ENCODE measurements around the gene ACADSB.
A peak's percentile ranks its signal among the peaks of the same experiment; 100 is the strongest.

The ACADSB gene

DNA sequence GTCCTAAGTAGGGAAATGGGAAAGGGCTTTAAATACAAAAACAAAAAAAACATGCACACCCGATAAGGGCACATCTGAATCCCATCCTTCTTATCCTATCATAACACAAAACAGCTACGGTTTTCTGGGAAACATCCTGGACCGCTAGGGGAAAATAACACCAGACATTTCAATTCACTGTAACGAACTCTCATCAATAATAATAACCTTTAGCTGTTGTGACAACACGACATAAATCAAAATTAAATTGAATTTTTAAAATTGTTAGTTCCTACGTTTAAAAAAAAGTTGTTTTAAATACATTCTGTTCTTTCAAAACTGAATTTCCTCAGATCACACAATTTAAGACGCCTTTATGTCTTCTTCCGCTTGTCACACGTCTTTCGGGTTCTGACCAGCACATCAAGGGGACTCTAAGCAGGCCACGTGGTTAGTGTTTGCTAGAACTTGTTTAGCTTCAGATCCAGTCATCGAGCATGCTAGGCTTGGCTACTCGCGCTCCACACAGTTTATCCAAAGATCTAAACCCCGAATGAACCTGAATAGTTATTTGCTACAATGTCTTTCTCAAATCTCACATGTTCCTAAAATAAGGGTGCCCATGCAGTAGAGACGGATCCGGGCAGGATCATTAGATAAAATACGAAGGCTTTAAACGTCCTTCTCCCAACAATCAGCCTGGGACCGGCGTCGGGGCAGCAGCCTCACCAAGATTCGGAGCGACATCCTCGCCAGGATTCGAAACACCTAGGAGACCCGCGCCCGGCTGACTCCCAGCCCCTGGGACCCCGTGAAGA, 1.1 kb upstream of the ACADSB start:
- DNase-seq: peak; percentile 1

DNA sequence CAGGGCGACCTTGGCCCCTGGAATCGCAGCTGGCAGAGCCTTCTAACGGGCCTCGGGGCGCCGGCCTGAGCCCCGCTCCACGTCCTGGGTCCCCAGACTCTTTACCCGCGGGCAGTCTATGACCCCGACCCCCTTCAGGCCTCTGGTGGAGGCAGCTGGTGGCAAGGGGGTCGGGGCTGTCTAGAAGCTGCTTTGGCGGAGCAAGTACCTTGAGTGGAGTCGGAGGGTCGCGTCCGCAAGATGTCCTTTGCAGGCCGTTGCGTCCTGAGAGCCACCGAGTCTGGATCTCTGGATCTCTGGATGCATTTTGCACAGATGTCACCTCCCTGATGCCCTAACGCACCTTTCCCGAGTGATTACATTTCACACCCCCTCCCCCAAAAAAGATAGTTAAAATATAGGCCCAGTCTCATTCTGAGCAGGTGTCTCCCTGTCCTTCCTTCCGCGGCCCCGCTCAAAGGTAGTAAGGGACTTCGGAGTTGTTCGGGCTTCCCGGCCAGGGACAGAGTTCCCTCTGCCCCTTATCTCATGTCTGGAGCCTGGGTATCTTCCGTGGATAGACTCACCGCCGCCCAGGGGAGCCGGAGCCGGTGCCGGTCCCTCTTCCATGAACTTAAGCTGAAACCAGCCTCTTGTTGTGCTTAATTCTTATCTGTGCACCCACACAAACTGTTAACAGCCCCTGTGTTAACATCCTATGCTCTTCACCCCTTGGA, 457 bp downstream of the ACADSB start:
- DNase-seq: no peak

DNA sequence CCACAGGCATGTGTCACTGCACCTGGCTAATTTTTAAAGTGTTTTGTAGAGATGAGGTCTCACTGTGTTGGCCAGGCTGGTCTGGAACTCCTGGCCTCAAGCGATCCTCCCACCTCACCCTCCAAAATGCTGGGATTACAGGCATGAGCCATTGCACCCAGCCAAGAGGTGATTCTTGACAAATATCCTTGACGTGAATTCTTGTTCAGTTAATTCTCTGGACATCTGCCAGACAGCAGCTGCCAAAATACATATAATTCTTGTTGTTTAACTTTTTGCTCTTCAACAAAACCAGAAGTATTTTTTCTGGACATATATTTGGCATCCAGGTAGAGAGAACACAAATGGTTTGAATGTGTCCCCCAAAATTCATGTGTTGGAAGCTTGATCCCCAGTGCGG, 3.2 kb downstream of the ACADSB start:
- no peak for DNase-seq

DNA sequence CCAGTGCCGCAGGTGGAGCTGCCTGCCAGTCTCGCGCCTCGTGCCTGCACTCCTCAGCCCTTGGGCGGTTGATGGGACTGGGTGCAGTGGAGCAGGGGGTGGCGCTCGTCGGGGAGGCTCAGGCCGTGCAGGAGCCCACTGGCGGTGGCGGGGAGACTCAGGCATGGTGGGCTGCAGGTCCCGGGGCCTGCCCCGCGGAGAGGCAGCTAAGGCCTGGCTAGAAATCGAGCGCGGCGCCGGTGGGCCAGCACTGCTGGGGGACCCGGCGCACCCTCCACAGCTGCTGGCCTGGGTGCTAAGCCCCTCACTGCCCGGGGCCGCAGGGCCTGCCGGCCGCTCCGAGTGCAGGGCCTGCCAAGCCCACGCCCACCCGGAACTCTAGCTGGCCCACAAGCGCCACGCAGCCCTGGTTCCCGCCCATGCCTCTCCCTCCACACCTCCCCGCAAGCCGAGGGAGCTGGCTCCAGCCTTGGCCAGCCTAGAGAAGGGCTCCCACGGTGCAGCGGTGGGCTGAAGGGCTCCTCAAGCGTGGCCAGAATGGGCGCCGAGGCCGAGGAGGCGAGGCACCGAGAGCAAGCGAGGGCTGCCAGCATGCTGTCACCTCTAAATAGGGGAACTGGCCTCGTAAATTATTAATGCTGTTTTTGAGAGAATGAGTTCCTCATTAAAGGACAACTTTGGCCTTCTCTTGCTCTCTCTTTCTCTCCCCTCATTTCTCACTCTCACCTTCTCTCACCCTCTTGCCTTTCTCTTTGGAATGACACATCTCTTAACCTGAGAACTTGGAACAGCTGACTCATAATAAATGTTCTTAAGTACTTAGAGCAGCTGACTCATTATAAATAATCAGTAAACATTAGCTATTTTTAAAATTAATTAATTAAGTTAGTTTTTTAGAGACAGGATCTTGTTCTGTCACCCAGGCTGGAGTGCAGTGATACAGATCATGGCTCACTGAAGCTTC, 4.9 kb downstream of the ACADSB start:
- no peak for DNase-seq

DNA sequence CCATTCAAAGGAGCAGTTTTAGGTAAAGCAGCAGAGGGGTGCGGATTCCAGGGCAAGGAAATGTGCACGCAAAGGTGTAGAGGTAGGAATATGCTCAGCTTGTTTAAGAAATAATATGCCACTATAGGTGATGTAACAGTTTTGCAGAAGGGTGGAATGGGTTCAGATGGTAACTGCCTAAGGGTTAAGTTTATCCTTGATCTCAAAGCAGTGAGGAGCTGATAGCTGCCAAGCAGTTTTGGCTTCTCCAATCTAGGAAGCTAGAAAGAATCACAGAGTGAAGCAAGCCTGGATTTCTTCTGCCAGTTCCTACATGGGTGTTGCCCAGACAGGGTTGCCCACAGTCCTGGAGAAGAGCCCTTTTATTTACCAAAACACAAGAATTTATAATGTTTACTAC, 6.0 kb downstream of the ACADSB start:
- no peak for DNase-seq

DNA sequence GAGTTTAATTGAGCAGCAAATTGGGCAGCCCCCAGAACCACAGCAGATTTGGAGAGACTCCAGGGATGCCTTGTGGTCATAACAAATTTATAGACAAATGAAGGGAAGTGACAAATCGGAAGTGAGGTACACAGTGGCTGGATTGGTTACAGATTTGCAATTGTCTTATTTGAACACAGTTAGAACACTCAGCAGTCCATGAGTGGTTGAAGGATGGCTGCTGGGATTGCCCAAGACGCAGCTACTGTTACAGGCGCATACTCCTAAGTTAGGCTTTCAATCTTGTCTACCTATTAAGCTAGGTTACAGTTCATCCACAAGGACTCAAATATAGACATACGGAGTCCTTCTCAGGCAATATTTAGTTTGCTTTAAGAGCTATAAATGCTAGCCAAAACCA, 7.4 kb downstream of the ACADSB start:
- DNase-seq: no peak

DNA sequence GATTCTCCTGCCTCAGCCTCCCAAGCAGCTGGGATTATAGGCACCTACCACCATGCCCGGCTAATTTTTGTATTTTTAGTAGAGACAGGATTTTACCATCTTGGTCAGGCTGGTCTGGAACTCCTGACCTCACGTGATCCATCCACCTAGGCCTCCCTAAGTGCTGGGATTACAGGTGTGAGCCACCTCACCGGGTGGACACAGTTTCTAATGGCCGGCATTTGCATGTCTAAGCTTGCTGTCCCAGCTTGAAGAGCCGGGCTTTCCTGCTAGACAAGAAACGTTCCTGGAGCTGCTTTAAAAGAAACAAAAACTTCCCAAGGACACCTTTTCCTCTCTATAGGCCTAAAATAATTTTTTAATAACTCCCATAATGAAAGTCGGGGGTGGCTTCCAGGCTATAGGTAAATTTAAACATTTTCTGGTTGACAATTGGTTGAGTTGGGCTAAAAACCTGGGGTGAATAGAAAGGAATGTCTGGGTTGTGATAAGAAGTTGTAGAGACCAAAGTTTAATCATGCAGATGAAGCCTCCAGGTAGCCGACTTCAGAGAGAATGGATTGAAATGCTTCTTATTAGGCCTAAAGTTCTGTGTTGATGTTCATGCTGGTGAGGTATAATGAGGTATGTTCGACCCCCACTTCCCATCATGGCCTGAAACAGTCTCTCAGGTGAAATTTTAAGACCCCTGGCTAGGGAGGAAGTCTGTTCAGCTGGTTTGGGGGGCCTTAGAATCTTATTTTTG, 8.8 kb downstream of the ACADSB start:
- no peak for DNase-seq

DNA sequence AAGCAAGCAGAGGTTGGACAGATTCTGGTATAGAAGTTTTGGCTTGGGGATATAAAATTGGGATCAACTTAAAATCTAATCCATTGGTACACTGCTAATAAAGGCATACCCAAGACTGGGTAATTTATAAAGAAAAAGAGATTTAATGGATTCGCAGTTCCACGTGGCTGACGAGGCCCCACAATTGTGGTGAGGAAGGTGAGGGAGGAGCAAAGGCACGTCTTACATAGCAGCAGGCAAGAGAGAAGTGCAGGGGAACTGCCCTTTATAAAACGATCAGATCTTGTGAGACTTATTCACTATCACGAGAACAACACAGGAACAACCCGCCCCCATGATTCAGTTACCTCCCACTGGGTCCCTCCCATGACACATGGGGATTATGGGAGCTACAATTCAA, 9.7 kb downstream of the ACADSB start:
- no peak for DNase-seq

DNA sequence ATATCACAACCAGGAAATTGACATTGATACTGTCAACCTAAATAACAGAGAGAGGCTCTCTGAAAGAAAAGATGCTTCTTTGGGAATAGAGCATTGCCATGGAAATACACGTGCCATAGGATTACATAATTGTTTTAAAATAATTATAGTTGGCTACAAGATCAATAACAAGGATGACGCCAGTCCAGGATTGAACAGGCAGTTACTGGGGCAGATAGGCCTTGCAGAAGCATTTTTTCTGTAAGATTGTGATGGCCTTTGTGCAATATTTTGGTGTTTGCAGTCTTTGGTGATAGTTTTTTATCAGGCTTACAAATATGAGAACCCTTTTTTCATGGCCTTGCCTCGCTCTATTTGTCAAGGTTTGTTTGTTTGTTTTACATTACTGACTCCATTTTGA, 10.5 kb downstream of the ACADSB start:
- no peak for DNase-seq

DNA sequence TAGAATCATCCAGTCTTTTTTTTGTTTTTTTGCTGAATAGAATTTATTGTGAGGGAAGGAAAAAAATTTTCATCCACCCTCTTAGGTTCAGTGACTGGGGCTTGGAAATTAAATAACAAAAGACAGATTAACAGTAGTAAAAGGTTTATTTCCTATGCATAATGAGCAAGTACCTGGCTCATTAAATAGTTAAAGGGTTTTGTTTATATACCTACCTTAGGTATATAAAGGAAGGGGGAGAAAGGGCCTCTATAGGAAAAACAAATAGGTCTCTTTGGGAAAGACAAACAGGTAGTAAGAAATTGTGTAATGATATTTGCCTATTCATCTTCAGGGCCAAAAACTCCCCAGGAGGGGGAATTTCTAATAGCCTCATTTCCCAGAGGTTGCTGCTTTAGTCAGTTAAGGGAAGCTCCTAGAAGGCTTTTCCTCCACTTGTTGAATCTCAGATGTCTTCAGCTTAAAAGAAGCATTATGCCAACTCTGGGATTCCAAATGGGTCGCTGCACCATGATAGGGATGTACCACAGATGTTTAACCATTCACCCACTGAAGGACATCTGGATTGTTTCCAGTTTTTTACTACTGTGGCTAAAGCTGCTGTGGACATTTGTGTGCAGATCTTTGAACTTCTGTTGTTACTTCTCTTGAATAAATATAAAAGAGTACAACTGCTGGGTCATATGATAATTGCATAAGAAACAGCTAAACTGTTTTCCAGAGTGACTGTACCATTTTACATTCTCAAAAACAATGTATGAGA, 11.3 kb downstream of the ACADSB start:
- no peak for DNase-seq

DNA sequence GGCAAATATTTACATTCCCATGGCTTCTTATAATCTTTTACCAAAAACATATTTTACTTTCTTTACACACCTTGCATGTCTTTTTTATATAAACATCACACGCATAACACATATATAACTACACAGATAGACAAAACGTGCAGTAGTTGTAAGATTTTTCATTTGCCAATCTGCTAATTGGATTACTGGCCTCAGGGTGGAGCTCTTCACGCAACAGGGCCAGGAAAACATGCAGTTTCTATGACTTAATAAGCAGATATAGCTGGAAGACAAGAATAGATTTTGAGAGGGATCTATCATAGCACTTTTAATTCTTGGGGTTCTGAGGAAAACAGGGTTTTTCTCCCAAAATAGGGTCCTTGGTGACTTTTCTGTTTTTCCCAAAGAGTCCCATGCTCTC, 12.7 kb downstream of the ACADSB start:
- no peak for DNase-seq

DNA sequence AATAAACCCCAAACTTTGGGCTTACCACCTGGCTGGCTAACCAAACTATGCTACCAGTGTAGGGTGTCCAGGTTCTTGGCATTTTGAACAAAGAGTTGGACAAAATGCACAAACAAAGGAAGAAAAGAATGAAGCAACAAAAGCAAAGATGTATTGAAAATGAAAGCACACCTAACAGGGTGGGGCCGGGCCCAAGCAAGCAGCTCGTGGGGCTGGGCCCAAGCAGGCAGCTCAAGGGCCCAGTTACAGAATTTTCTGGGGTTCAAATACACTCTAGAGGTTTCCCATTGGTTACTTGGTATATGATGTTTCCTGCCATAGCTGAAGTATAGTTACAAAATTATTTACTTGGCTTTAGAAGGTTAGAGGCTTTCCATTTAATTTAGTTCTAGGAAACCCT, 15.7 kb downstream of the ACADSB start:
- DNase-seq: no peak

DNA sequence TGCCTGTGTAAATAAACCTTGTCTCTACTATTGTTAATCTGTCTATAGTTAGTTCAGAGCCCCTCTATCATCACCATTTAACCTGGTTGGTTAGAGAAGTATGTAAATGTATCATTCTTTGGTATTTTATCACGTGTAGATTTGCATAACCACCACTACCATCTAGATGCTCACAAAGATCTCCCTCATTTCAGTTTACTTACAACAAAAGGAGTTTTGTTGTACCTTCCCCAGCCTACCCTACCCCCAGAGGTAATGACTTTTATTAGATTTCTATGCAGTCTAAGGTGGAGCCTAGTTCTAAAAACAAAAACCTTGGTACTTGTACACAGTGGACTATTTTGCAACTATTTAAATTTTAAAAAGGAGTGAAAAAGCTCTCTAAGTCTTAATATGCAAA, 17.5 kb downstream of the ACADSB start:
- DNase-seq: no peak

DNA sequence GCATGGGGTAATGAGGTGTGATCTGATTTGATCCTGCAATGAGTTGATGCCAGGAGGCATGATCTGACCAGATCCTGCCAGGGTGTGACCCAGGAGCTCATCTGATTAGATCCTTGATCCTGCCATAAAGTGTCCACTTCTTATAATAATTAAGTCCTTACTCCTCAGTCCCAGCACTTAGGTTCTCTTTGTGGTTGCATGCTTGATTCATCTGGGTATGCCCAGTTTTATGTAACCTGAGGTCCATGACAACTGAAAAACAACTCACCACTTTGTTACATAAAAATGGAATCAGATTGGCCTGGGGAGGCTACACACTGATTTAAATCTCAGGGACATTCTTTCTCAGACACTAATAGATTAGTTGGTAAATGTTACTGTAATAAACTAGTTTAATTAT, 19.1 kb downstream of the ACADSB start:
- no peak for DNase-seq

DNA sequence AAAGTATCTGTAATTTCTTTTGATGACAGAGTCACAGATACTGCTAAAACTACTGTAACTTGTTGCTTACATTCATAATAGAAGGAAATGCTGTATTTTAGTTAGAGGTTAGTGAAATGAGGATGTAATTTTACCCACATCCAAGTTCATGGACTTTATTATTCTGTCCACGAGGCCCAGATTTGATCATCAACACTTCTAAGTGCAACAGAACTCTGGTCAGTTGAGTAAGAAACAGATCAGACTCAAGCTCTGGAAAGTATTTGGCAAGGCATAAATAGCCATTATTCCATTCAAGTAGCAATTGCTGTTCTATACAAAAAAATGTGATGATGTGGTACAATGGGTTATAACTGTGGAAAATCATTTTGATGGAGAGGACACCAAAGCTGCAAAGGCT, 22.3 kb downstream of the ACADSB start:
- no peak for DNase-seq

DNA sequence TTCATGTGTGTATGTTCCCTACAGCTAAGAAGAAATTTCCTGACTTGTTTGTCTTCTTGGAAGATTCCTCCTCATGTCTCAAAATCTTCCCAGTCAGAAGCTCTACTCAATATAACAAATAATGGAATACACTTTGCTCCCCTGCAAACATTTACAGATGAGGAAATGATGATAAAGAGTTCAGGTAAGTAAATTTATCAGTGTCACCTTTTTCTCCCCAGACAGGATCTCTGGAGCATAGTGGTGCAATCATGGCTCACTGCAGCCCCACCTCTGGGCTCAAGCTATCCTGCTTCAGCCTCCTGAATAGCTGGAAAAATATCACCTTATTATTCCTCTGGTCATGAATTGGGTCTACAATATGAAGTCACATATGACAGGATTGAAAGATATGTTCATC, 25.5 kb downstream of the ACADSB start:
- DNase-seq: no peak

DNA sequence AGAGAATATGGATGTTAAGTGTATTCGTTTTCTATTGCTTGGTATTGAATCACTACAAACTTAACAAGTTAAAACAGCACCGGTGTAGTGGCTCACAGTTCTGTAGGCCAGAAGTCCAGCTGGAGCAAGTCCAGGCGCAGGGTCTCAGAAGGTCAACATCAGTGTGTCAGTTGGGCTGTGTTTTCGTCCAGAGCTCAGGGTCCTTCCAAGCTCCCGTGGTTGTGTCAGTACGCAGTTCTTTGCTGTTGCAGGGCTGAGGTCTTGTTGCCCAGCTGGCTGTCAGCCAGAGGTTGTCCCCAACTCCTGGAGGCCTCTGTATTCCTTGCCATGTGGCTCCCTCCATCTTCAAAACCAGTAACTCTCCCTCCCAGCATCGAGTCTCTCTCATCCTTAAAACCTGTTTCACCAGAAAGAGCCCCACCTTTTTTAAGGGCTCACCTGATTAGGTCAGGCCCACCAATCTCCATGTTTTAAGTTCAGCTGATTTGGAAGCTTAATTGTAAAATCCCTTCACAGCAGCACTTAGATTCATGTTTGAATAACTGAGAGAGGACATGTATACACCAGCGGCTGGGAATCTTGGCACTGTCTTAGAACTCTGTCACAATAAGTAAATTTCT, 26.8 kb downstream of the ACADSB start:
- no peak for DNase-seq

DNA sequence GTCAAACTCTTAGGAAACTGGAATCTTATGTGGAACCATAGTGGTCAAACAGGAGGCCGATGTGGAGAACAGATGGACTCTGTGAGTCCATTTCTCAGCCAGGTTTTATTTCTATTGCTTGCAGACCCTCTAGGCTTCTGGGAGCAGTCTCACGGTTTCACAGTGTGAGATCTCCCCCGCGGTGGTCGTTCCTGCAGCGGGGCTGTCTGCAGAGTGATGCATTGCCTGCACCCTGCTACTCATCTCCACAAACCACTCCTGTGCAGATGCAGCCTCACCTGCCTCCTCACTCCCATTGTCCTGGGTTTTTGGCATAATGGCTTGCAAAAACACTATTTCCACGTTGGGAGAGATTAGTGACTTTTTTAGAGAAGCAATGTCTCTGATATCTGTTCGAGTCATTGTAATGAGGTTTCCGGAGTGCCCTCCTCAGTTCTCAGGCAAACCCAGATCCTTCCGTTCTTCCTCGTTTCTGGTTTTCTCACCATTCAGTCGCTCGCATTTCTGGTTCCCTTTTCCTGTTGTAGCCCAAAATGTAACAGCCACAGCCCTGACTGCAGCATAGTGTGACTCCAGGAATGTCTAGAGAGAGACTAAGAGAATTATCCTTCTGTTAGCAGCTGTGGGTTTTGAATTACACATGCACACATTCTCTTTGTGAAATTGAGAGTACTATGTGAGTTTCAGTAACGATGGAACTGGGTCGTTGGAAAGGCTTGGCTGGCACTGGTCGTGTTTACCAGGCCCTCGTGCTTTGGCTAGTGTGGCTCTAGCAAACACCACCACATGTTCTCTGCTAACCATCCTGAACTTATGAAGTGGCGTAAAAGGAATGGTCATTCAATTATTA, 30.2 kb downstream of the ACADSB start:
- DNase-seq: no peak

DNA sequence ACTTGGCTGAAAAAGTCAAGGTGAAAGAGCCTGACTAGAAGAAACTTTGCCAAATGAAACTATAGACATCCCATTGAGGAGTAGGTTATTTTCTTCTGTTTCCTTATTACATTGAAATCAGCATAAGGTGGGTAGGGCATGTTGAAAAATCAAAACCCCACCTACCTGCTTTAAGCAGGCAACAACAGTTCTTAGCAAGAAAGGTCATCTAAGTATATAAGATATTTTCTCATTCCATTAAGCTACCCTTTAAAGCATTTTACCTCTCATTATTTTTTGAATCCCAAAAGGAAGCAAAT, 30.8 kb downstream of the ACADSB start:
- DNase-seq: no peak

DNA sequence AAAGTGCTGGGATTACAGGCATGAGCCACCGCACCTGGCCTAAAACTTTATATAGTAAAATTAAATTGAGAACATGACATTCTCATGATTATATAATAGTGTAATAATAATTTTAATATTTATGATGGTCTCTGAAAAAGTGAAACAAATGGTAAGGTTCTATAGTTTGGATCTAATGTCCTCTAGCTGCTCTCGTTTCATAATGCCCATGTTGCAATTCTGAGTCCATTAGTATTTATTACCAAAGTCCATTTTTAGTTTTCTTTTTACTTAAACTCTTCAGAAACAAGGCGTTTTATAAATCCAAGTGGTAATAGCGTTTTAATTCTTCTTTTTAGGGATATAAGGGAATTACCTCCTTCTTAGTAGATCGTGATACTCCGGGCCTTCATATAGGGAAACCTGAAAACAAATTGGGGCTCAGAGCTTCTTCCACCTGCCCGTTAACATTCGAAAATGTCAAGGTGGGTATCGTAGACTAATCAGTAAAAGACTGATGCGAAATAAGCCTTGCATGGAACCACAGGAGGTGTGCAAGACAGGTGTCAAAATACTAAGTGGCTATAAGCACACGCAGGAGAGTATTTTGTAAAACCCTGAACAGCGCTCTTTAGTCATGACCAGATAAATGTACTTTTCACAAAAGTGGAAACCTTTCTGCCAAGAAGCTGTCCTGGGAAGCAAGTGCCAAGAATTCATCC, 34.1 kb downstream of the ACADSB start:
- no peak for DNase-seq

Measured in NCI-H2107 (cell line).